ENCODE data around the gene LRIG2.

DNA sequence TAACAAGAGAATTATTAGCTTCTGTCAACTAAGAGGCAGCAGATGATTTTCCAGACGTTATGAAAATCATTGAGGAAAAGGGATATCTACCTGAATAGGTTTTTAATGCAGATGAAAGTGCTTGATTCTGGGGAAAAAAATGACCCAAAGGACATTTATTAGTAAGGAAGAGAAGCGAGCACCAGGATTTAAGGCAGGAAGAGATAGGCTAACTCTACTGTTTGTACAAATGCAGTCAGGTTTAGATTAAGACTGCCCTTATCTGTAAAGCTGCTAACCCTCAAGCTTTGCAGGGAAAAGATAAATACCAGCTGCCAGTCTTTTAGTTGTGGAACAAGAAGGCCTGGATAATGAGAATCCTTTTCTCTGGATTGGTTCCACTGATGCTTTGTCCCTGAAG lies 33.0 kb upstream of the LRIG2 start:
- TF ChIP-seq POLR2A (IDR thresholded peaks at IDR 0.05; ENCODE audit: low read depth, low read length): no peak
- TF ChIP-seq POLR2AphosphoS5 (IDR thresholded peaks at IDR 0.05; ENCODE audit: low read depth, low read length): no peak
